Endothelial cell of umbilical vein (primary cell): ENCODE data around the gene CAP2. TPM values are rescaled to one million over a fixed set of nuclear protein-coding genes. Genes with fewer than 3 reads are reported as not detected.

Experiments used
- BruUV-seq: library from RNA; stranded (reverse); fragments of 400-500 nt; replicated peaks from 2 replicates; lab custom pipeline; 2021; lab: Mats Ljungman, UMichigan
- CTCF ChIA-PET: fragments of 300-600, 350-600 bp; sonication (Branson Sonifier 250); formaldehyde crosslinking; loops from one replicate; lab custom pipeline; 2021; ENCODE audit warnings: antibody characterized with exemption, inconsistent platforms; lab: Charles Lee
- POLR2A ChIA-PET: fragments of 300-600, 350-600 bp; sonication (Branson Sonifier 250); formaldehyde crosslinking; loops from one replicate; lab custom pipeline; 2021; ENCODE audit warnings: antibody characterized with exemption, inconsistent platforms; lab: Charles Lee
- DNase-seq: peaks from one replicate; pipeline ENCODE4 v3.0.0-alpha.2; 2011; ENCODE audit warnings: low read depth, low spot score
- FAIRE-seq: peaks from 2 replicates; lab custom pipeline; 2011; peaks lifted over from hg19 to GRCh38; lab: Jason Lieb, UNC
- H2AFZ ChIP-seq: 2 replicates; pipeline ENCODE4 v1.6.0; 2012; ENCODE audit warnings: low read depth, low read length, control low read depth, inconsistent platforms
- H3K27ac ChIP-seq: 2 replicates; pipeline ENCODE4 v1.5.1; 2011; ENCODE audit warnings: low read depth, mild to moderate bottlenecking, control low read depth, low read length, moderate library complexity; ENCODE audit not compliant: insufficient read depth
- H3K27me3 ChIP-seq, 2 experiments: 2 replicates each; pipeline versions ENCODE4 v1.6.0 to v1.6.1; 2011; ENCODE audit warnings: low read length in 2 of 2, mixed read lengths in 1 of 2; ENCODE audit not compliant: control insufficient read depth in 2 of 2, insufficient read depth in 2 of 2
- H3K36me3 ChIP-seq, 2 experiments: 2 replicates in 1 of 2; 3 replicates in 1 of 2; pipeline ENCODE4 v1.5.1; 2011; ENCODE audit warnings: low read length in 2 of 2, mild to moderate bottlenecking in 1 of 2, moderate library complexity in 1 of 2; ENCODE audit not compliant: control insufficient read depth in 2 of 2, insufficient read depth in 2 of 2; ENCODE audit errors: extremely low read depth in 1 of 2
- H3K4me1 ChIP-seq: 3 replicates; pipeline ENCODE4 v1.5.1; 2011; ENCODE audit warnings: mild to moderate bottlenecking, low read length; ENCODE audit not compliant: control insufficient read depth, insufficient read depth; ENCODE audit errors: extremely low read depth
- H3K4me2 ChIP-seq: 2 replicates; pipeline ENCODE4 v1.6.1; 2011; ENCODE audit warnings: low read length, control low read depth, mixed read lengths; ENCODE audit not compliant: insufficient read depth
- H3K4me3 ChIP-seq, 3 experiments: fragments of 200-600 bp in 1 of 3; sonication (generic), shearing (Covaris generic) in 1 of 3; replicated peaks in 1 of 3; 2 replicates each; pipeline ENCODE4 v1.5.1; 2011 to 2016; ENCODE audit warnings: control low read depth in 3 of 3, low read length in 3 of 3, mild to moderate bottlenecking in 2 of 3, inconsistent platforms in 1 of 3, low read depth in 1 of 3, moderate library complexity in 1 of 3; ENCODE audit not compliant: insufficient read depth in 1 of 3
- H3K79me2 ChIP-seq: 2 replicates; pipeline ENCODE4 v1.6.0; 2012; ENCODE audit warnings: low read length, inconsistent platforms; ENCODE audit not compliant: control insufficient read depth, insufficient read depth
- H3K9ac ChIP-seq: replicated peaks from 2 replicates; pipeline ENCODE3; 2011; ENCODE audit warnings: low read length, control low read depth; ENCODE audit not compliant: insufficient read depth; ENCODE audit errors: extremely low read depth
- H3K9me1 ChIP-seq: replicated peaks from 3 replicates; pipeline ENCODE4 v1.6.0; 2011; ENCODE audit warnings: mild to moderate bottlenecking, low read length; ENCODE audit not compliant: control insufficient read depth, insufficient read depth; ENCODE audit errors: extremely low read depth
- H3K9me3 ChIP-seq: replicated peaks from 2 replicates; pipeline ENCODE4 v1.5.1; 2012; ENCODE audit warnings: low read length, inconsistent platforms; ENCODE audit not compliant: control insufficient read depth, insufficient read depth
- H4K20me1 ChIP-seq: replicated peaks from 2 replicates; pipeline ENCODE3; 2011; ENCODE audit warnings: mild to moderate bottlenecking, low read length; ENCODE audit not compliant: control insufficient read depth, insufficient read depth; ENCODE audit errors: extremely low read depth
- EZH2 ChIP-seq: IDR thresholded peaks from 2 replicates; pipeline ENCODE4 v1.6.1; 2012; ENCODE audit warnings: borderline replicate concordance, low read depth, mild to moderate bottlenecking, moderate library complexity, low read length, inconsistent platforms; ENCODE audit not compliant: severe bottlenecking
- FOS ChIP-seq: IDR thresholded peaks from 2 replicates; pipeline ENCODE4 v1.6.1; 2011; ENCODE audit warnings: mild to moderate bottlenecking, low read length, moderate library complexity, borderline replicate concordance; ENCODE audit not compliant: insufficient read depth
- GATA2 ChIP-seq: IDR thresholded peaks from 2 replicates; pipeline ENCODE4 v1.7.0; 2011; ENCODE audit warnings: low read depth, mild to moderate bottlenecking, moderate library complexity, mixed read lengths, low read length; ENCODE audit not compliant: insufficient read length, insufficient read depth
- JUN ChIP-seq: IDR thresholded peaks from 2 replicates; pipeline ENCODE4 v1.6.1; 2011; ENCODE audit warnings: borderline replicate concordance, low read depth; ENCODE audit not compliant: insufficient read length, insufficient read depth
- MYC ChIP-seq: IDR thresholded peaks from one replicate; pipeline ENCODE4 v1.6.1; 2011; ENCODE audit warnings: mild to moderate bottlenecking, low read depth, low read length
- POLR2A ChIP-seq: IDR thresholded peaks from 2 replicates; pipeline ENCODE4 v1.6.1; 2012; ENCODE audit warnings: low read depth, mild to moderate bottlenecking, control low read depth, low read length
- POLR2AphosphoS5 ChIP-seq: IDR thresholded peaks from 2 replicates; pipeline ENCODE4 v1.6.1; 2012; ENCODE audit warnings: low read depth, mild to moderate bottlenecking, control low read depth, low read length, moderate library complexity; ENCODE audit not compliant: insufficient read depth
- dilution Hi-C: fragments of 300-500 bp; cut with MboI; formaldehyde crosslinking; loops from one replicate; pipeline ENCODE4 v1.15.0; 2019; ENCODE audit warnings: low sequenced_read_pairs; ENCODE audit not compliant: extremely low pct_ligation_motif_present
- intact Hi-C: fragments of 100-400 bp; cut with micrococcal nuclease; formaldehyde crosslinking; loops from one replicate; pipeline ENCODE4 v1.10.0; 2022
- polyA plus RNA-seq, 4 experiments: library from polyadenylated mRNA; depleted of rRNA in 3 of 4; stranded (reverse) in 3 of 4; unstranded in 1 of 4; fragments of >200 nt; gene quantifications; 2 replicates each; pipeline versions ENCODE4 v1.2.1 to v1.2.3, GENCODE V29; 2011 to 2012; ENCODE audit warnings: missing spikeins in 1 of 4
- total RNA-seq: library from RNA; stranded (reverse); gene quantifications from 2 replicates; pipeline ENCODE4 v1.2.3, GENCODE V29; 2021
- TF ChIP-seq, protein P1 (sequence below), 2 donors: IDR thresholded peaks; 1 replicate in 1 of 2; 2 replicates in 1 of 2; pipeline ENCODE4 v1.5.1; 2011; ENCODE audit warnings: low read length in 2 of 2, mild to moderate bottlenecking in 2 of 2, moderate library complexity in 2 of 2, control low read depth in 1 of 2, inconsistent platforms in 1 of 2, low read depth in 1 of 2; ENCODE audit not compliant: insufficient read depth in 1 of 2; ENCODE audit errors: extremely low read depth in 1 of 2

Gene CAP2
- total and polyA plus RNA-seq, 2 donors (not counting 3 experiments of a cell fraction or from before 2014, with no cell fraction given): 12.2 to 21.3 TPM

DNA sequence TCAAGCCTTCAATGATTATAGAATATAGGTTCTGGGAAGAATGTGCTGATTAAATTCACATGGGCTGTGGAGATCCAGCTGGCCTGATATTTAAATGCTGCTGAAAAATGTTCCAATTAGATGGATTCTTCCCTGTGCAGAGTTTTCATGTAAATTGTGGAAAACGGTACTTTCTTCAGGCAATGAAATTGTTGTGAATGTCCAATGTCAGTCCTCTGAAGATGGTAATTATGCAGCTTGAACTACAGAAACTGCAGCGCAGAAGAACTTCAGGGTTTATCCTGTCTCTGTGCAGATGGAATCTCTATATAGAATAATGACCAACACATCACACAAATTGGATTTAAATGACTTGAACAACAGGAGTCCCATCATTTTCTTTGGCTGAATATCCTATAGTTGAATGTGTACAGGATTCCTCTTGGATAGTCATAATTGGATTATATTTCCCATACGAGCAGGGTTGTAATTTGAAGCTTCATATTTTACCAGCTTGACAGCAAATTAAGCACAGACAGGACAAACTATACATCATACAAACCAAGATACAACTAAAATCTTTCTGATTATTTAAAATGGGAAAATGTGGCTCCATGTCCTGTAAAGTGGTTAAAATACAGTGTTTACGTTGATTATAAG is 82.3 kb downstream of the CAP2 start:
- intact Hi-C loops (no loop called here), dilution Hi-C loops (no loop called here)
- no peaks in the 10 kb centered on the region for H3K79me2 ChIP-seq
- no peak overlapping the region for H3K27ac ChIP-seq
- H3K36me3 ChIP-seq: no peaks in the 10 kb centered on the region
- H3K27me3 ChIP-seq: no peaks in the 10 kb centered on the region
- ChIA-PET CTCF (no interaction called here), POLR2A (no interaction called here)
- TF ChIP-seq EZH2 (no peak), MYC (no peak), GATA2 (no peak), FOS (no peak), JUN (no peak), POLR2AphosphoS5 (no peak), POLR2A (no peak)
- TF ChIP-seq, protein P1, sequence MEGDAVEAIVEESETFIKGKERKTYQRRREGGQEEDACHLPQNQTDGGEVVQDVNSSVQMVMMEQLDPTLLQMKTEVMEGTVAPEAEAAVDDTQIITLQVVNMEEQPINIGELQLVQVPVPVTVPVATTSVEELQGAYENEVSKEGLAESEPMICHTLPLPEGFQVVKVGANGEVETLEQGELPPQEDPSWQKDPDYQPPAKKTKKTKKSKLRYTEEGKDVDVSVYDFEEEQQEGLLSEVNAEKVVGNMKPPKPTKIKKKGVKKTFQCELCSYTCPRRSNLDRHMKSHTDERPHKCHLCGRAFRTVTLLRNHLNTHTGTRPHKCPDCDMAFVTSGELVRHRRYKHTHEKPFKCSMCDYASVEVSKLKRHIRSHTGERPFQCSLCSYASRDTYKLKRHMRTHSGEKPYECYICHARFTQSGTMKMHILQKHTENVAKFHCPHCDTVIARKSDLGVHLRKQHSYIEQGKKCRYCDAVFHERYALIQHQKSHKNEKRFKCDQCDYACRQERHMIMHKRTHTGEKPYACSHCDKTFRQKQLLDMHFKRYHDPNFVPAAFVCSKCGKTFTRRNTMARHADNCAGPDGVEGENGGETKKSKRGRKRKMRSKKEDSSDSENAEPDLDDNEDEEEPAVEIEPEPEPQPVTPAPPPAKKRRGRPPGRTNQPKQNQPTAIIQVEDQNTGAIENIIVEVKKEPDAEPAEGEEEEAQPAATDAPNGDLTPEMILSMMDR (IDR thresholded peaks at IDR 0.05; ENCODE audit: extremely low read depth in 1 of 2, insufficient read depth in 1 of 2, low read depth in 1 of 2, low read length in 2 of 2): no peak
- DNase-seq (no peak), FAIRE-seq (no peak)
- H2AFZ ChIP-seq: no peak overlapping the region
- no peaks in the 10 kb centered on the region for H3K9me3 ChIP-seq
- no peaks in the 10 kb centered on the region for H3K4me1 ChIP-seq
- BruUV-seq: no TSS peak
- no peak overlapping the region for H3K4me2 ChIP-seq
- no peaks in the 10 kb centered on the region for H3K9me1 ChIP-seq
- H3K4me3 ChIP-seq: no peak overlapping the region
- H3K9ac ChIP-seq: no peak overlapping the region
- H4K20me1 ChIP-seq: no peaks in the 10 kb centered on the region
